Esophagus squamous epithelium (tissue), 4 donors: Measurements from ENCODE around the gene PPP2R1B.

Experiments used
- CTCF ChIP-seq, 6 experiments: fragments of 450-650 bp in 4 of 6; fragments of 200-600 bp in 2 of 6; sonication (generic) in 2 of 6; IDR thresholded peaks; one replicate each; pipeline ENCODE4 v1.5.1; 2016 to 2019; ENCODE audit warnings: antibody characterized with exemption in 6 of 6, mild to moderate bottlenecking in 4 of 6, moderate library complexity in 4 of 6
- POLR2A ChIP-seq, 4 donors: fragments of 450-650 bp; IDR thresholded peaks; one replicate each; pipeline ENCODE4 v1.6.1; 2017; ENCODE audit warnings: antibody characterized with exemption in 4 of 4, mild to moderate bottlenecking in 4 of 4, moderate library complexity in 3 of 4

GRCh38 chr11:111693224-111693937 lies 72.8 kb downstream of the PPP2R1B start:
- no peak for TF ChIP-seq POLR2A (IDR thresholded peaks at IDR 0.05)
- no peak for TF ChIP-seq CTCF (IDR thresholded peaks at IDR 0.05)
